ENCODE data around the gene ST3GAL6. TPM values are rescaled to one million over a fixed set of nuclear protein-coding genes. Genes with fewer than 3 reads are reported as not detected.

ST3GAL6 gene
- total RNA-seq, 1 experiment from 2014 or later: not detected

GRCh38 chr3:98737301-98737700 is 25.8 kb upstream of the ST3GAL6 start:
- no peak for DNase-seq (ENCODE audit: extremely low read depth, low read depth)

DNA sequence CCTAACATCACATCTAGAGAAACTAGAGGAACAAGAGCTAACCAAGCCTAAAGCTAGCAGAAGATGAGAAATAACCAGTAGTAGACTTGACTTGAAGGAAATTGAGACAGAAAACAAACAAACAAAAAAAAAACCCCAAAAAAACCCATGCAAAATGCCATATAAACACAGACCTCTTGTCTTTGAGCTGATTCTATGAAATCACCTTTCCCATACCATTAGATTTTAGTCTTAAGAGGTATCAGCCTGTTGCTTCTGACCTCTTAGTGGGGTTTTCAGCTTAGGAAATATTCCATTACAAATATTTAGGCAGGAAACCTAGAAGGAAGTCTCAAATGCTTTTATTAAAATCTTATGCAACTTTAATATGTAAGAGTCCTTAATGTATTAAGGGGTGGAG is 23.9 kb upstream of the ST3GAL6 start:
- no peak for DNase-seq (ENCODE audit: extremely low read depth, low read depth)

- no peak for DNase-seq (ENCODE audit: extremely low read depth, low read depth)
These were observed 22.8 kb upstream of the ST3GAL6 start for GRCh38 chr3:98740324-98740723.

DNA sequence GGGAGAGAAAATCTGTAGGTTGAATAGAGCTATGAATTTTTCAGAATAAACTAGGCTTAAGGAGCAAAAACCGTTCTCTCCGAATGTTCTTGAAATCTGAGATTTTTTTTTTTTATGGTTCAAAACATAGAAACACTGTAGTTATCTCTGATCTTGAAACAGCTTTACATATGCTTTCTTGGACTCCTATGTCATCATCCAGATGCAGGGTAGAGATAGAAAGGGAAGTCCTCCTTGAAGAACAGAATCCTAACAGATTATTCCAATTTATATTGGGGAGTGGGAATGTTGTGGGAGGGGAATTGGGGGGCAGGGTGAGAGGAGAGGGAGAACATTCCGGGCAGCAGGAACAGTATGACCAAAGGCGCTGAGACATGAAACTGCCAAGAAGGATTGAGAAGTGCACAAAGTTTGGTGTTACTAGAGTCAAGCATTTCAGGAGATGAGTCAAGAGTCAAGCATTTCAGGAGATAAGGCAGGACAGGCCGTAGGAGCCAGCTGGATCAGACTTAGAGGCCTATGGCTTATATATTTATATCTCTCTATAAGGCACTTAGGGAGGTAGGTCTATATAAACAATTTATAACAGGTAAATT is 21.9 kb upstream of the ST3GAL6 start:
- no peak for DNase-seq (ENCODE audit: extremely low read depth, low read depth)

GRCh38 chr3:98743071-98743470 is 20.1 kb upstream of the ST3GAL6 start:
- DNase-seq (ENCODE audit: extremely low read depth, low read depth): no peak

DNA sequence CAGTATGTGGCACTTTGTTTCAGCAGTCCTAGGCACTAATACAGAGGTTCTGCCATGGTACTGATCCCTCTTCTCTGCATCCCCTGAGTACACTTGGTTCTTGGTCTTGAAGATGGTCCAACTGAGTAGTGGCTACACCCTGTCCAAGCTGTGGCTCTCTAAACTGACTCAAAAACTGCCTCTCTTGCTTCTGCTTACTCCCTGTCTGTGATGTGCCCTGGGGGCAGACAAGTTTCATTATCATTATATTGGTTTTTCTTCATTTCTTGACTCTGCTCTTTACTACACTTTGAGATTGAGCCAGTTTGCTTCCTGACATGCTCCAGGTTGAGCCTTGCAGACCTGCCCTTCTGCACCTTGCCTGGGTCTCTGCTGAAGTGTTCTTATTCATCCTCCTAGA is 18.9 kb upstream of the ST3GAL6 start:
- DNase-seq (ENCODE audit: extremely low read depth, low read depth): no peak

DNA sequence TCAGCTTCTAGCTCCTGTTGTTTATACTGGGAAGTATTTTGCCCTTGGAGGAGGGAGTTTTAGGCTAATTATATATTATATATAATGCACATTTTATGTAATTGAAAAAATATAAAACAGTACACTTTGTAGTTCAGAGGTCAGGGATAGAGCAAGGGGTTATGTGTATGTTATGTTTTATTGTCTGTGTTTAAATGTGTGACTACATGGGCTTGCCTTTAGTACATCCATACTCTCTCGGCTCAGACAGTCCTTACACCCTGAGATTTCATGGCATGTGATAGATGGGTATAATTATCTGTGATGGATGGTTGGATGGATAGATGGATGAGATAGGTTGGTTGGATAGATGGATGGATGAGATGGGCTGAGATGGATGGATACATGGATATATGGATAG is 17.4 kb upstream of the ST3GAL6 start:
- DNase-seq (ENCODE audit: extremely low read depth, low read depth): no peak

- DNase-seq (ENCODE audit: extremely low read depth, low read depth): no peak
These were observed 17.0 kb upstream of the ST3GAL6 start for GRCh38 chr3:98746122-98746521.

DNA sequence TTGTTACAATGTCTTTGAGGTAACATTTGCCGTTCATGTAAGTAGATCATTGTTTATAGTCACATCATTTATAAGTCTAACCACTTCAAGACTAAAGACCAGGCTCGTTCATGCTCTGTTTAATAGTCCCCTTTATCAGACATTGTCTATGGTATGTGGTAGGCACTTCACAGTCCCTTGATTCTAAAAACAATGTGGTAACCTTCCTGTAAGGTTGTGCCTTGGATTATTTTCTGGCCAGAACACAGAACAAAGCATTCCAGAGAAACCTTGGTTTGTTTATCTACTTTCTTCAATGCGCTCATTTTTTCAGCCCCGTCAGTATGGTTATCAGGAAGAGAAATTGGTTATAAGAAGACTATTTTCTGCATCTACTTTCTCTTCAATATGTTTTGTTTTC is 16.3 kb upstream of the ST3GAL6 start:
- no peak for DNase-seq (ENCODE audit: extremely low read depth, low read depth)

- DNase-seq (ENCODE audit: extremely low read depth, low read depth): no peak
These were observed 12.7 kb upstream of the ST3GAL6 start for GRCh38 chr3:98750276-98750919.

DNA sequence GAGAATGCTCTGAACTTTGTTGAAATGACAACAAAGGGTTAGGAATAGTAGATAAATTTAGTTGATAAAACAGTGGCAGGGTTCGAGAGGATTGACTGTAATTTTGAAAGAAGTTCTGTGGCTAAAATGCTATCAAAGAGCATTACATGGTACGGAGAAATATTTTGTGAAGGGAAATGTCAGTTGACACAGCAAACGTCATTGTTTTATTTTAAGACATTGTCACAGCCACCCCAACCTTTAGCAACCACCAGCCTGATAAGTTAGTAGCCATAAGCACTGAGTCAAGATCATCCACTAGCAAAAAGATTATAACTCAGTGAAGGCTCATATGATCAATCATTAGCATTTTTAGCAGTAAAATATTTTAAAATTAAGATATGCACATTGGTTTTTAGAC is 8.7 kb upstream of the ST3GAL6 start:
- no peak for DNase-seq (ENCODE audit: extremely low read depth, low read depth)

DNA sequence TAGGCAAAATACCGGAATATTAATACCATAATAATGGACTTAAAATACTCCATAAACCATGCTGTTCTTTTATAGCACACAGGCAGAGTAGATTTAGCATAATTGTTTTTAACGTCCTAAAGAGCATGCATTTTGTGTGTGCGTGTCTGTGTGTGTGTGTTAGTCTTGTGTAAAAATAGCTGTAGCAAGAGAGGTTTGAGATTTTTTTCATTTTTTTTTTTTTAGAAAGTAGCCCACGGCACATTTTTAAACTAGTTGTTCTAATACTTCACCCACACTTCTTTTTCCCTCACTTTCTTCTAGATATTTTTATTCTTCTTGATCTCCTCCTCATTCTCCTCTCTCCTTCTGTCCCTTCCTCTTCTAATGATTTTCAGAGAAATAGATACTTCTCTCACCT is 7.5 kb upstream of the ST3GAL6 start:
- no peak for DNase-seq (ENCODE audit: extremely low read depth, low read depth)

DNA sequence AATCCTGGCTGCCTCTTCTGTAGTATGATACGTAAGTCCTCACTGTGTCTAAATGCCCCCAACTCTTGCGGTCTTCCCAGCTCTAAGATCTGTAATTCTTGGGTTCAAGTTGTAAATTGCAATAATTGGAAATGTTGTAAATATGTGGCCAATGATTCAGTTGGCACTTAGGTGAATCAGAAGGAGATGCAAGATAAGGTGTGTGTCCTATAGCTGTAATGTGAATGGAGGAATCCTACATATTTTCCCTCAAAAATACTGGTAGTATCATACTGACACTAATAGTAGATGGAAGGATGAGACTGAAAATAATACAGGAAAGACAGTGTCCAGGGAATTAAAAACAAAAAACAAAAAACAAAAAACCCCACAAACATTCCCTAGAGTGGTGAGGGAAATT is 3.5 kb upstream of the ST3GAL6 start:
- DNase-seq (ENCODE audit: extremely low read depth, low read depth): no peak

GRCh38 chr3:98761643-98762229 is 1.4 kb upstream of the ST3GAL6 start:
- DNase-seq (ENCODE audit: extremely low read depth, low read depth): no peak

DNA sequence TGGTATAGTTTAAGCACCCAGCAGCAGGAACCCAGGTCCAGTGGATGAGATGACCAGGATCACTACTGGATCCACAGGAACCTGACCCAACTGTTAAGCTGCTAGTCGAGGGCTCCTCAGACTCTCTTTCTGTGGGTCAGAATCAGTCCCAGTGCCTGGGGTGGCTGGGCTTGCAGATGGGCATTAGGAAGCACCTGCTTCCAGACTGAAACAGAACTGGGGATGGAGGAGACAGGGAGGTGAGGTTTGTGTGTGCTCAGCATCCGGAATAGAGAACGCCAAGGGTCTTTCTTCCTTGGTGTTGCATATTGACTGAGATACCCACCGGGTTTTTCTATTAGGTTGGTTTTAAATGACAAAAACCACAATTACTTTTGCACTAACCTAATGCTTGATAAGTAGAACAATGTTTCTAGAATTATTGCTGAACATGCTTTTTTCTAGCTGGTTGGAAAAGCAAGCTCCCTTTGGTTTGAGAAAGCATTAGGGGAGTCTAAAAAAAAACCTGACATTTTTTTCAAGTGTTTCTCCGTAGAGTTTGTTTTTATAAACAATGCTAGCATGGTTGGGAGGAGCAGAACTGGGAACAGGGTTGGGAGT is 779 bp downstream of the ST3GAL6 start:
- no peak for DNase-seq (ENCODE audit: extremely low read depth, low read depth)

- DNase-seq (ENCODE audit: extremely low read depth, low read depth): no peak
These were observed 1.3 kb downstream of the ST3GAL6 start for GRCh38 chr3:98764472-98764884.

DNA sequence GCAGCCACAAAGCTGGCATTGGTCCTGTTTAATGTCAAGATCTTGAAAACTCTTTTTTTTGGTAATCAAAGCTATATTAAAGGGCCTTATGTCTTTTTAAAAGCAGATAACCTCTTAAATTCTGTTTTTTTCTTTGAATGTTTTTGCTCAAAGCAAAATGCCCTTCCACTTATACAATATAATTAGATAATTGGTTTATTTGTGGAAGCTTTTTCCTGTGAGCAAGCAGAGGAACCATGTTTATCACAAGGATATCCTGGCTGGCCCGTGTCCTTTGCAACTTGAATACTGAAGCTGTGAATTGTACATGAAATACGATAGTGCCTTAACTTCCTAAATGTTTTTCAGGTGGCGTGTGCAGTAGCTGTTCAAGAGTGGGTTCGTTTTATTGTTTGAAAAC is 2.6 kb downstream of the ST3GAL6 start:
- no peak for DNase-seq (ENCODE audit: extremely low read depth, low read depth)

DNA sequence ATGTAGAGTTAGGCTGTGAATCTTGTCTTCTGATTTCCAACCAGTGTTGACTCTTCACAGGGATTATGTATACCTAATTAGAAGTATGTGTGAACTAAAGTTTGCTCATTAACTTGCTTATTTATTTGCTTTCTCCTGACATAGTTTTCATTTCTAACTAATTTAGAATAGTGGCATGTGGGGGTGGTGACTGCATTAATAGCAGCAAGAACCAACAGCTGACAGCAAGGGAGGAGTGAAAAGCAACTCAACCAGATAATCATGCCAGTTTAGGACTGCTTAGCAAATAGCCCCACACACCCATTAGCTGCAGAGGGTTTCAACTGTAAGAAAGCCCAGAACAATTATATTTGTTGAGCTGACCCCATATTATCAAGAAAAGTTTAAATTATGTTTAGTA is 3.8 kb downstream of the ST3GAL6 start:
- DNase-seq (ENCODE audit: extremely low read depth, low read depth): no peak

- DNase-seq (ENCODE audit: extremely low read depth, low read depth): no peak
These were observed 5.8 kb downstream of the ST3GAL6 start for GRCh38 chr3:98768961-98769360.

DNA sequence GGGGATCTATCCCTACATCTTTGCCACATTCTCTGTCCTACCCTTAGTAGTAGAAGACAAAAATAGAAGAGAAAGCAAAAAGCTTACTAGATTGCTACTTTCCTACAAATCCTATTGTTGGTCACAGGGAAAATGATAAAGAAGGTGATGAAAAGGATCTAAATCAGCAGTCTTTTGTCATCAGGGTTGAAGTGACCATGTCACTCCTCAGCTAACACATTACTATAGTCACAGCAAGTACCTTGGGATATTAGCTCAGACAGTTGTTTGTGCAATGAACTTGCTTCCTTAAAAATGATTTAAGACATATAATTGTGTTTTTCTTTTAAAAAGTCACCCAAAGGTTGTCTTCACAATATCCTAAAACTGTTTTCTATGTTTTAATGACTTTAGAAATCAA is 6.3 kb downstream of the ST3GAL6 start:
- no peak for DNase-seq (ENCODE audit: extremely low read depth, low read depth)

DNA sequence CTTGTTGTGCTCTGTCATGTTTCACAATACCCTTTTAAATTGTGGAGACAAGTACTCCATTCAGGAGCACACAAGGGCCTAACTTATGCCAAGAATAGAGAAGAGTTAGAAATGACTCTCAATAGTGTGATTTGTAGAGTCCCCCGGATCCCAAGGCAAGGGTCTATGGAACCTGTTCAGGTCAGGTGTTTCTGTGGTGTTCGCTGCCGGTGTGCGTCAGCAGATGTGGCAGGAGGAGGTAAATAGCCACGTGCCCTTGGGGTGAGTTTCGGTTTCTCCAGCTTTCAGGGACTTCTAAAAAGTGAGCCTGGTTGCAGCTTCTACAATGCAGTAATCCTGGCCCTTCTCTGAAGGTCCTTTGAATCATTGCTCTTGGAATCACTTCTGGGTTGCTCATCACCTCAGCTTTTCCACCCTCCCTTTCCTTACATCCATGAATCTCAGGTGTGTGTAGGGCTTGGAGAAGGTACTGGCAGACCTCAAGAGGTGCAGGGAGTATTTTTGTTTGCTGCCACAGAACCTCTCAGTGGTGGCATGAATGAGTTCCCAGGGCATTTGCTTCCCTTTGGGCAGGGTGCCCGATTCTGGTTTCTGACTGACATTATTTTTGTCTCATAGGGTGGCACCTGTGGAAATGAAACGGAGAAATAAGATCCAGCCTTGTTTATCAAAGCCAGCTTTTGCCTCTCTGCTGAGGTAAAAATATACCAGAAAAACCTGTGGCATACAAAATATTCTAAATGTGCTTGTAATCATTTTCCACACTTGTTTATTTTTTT is 7.3 kb downstream of the ST3GAL6 start:
- DNase-seq (ENCODE audit: extremely low read depth, low read depth): no peak
